Measurements from ENCODE around the gene NUAK2.

- TF ChIP-seq CTCF (IDR thresholded peaks at IDR 0.05) (no peak), POLR2A (IDR thresholded peaks at IDR 0.05) (no peak)
Observed at GRCh38 chr1:205329719-205330118, 8.2 kb upstream of the NUAK2 start.
